GM12891 (cell line): ENCODE data around the gene PACSIN2.

Source experiments
- DNase-seq: peaks from one replicate; pipeline ENCODE4 v3.0.0; 2011; ENCODE audit warnings: low spot score; ENCODE audit not compliant: insufficient read length
- FAIRE-seq: peaks from 2 replicates; lab custom pipeline; 2011; peaks lifted over from hg19 to GRCh38; lab: Jason Lieb, UNC
- PAX5 ChIP-seq: IDR thresholded peaks from 2 replicates; pipeline ENCODE4 v1.6.1; 2011; ENCODE audit warnings: low read length, moderate library complexity, mild to moderate bottlenecking; ENCODE audit not compliant: insufficient read depth, severe bottlenecking
- POLR2A ChIP-seq: IDR thresholded peaks from 2 replicates; pipeline ENCODE4 v1.6.1; 2011; ENCODE audit warnings: low read depth, low read length, control low read depth
- POLR2AphosphoS5 ChIP-seq: IDR thresholded peaks from 2 replicates; pipeline ENCODE4 v1.6.1; 2011; ENCODE audit warnings: low read depth, low read length, control low read depth
- POU2F2 ChIP-seq: IDR thresholded peaks from 2 replicates; pipeline ENCODE4 v1.6.1; 2011; ENCODE audit warnings: low read depth, mild to moderate bottlenecking, control low read depth, low read length, moderate library complexity
- SPI1 ChIP-seq: IDR thresholded peaks from 2 replicates; pipeline ENCODE4 v1.6.1; 2011; ENCODE audit warnings: low read depth, low read length, control low read depth
- TAF1 ChIP-seq: IDR thresholded peaks from 2 replicates; pipeline ENCODE4 v1.6.1; 2011; ENCODE audit warnings: low read depth, low read length, control low read depth

Gene PACSIN2

GRCh38 chr22:42841444-42841843 is 173.5 kb downstream of the PACSIN2 start:
- FAIRE-seq: no peak
- TF ChIP-seq TAF1 (no peak), POLR2AphosphoS5 (no peak), SPI1 (no peak), PAX5 (no peak), POU2F2 (no peak), POLR2A (no peak)
- no peak for DNase-seq

GRCh38 chr22:42837556-42837955 is 177.4 kb downstream of the PACSIN2 start:
- DNase-seq (no peak), FAIRE-seq (no peak)
- TF ChIP-seq TAF1 (no peak), POLR2A (no peak), PAX5 (no peak), POLR2AphosphoS5 (no peak), POU2F2 (no peak), SPI1 (no peak)

- FAIRE-seq (no peak), DNase-seq (no peak)
- TF ChIP-seq PAX5 (no peak), POU2F2 (no peak), POLR2AphosphoS5 (no peak), SPI1 (no peak), POLR2A (no peak), TAF1 (no peak)
Measured at GRCh38 chr22:42836026-42836425, 178.9 kb downstream of the PACSIN2 start.

GRCh38 chr22:42834177-42834949 is 180.6 kb downstream of the PACSIN2 start:
- no peak for TF ChIP-seq TAF1
- TF ChIP-seq SPI1: peak; percentile 55
- no peak for DNase-seq
- FAIRE-seq: peak; percentile 89

- FAIRE-seq: peak; percentile 52
- peak; percentile 57; the same call in 1 of the 2 replicates for TF ChIP-seq SPI1
- no peak for TF ChIP-seq POLR2A
- no peak for TF ChIP-seq PAX5
- no peak for DNase-seq
Measured at GRCh38 chr22:42833104-42833503, 181.8 kb downstream of the PACSIN2 start.

- FAIRE-seq: peak; percentile 13
- TF ChIP-seq SPI1: no peak
- TF ChIP-seq POLR2A: no peak
- no peak for TF ChIP-seq TAF1
- TF ChIP-seq POU2F2: no peak
- TF ChIP-seq PAX5: no peak
- no peak for TF ChIP-seq POLR2AphosphoS5
- DNase-seq: no peak
Measured at GRCh38 chr22:42831712-42832111, 183.2 kb downstream of the PACSIN2 start.

- DNase-seq: no peak
- TF ChIP-seq POLR2A (no peak), PAX5 (no peak), TAF1 (no peak), SPI1 (no peak)
- no peak for FAIRE-seq
Measured at GRCh38 chr22:42830161-42830560, 184.8 kb downstream of the PACSIN2 start.

GRCh38 chr22:42829302-42829701 is 185.6 kb downstream of the PACSIN2 start:
- TF ChIP-seq PAX5: no peak
- no peak for TF ChIP-seq TAF1
- TF ChIP-seq SPI1: no peak
- TF ChIP-seq POLR2AphosphoS5: no peak
- FAIRE-seq: peak; percentile 51
- no peak for DNase-seq

GRCh38 chr22:42825796-42826195 is 189.2 kb downstream of the PACSIN2 start:
- TF ChIP-seq TAF1 (no peak), POLR2A (no peak), PAX5 (no peak), SPI1 (no peak), POLR2AphosphoS5 (no peak), POU2F2 (no peak)
- DNase-seq (no peak), FAIRE-seq (no peak)

GRCh38 chr22:42821386-42821785 is 193.6 kb downstream of the PACSIN2 start:
- FAIRE-seq (no peak), DNase-seq (no peak)
- no peak for TF ChIP-seq TAF1
- TF ChIP-seq PAX5: no peak
- TF ChIP-seq POU2F2: no peak
- TF ChIP-seq POLR2A: no peak
- no peak for TF ChIP-seq POLR2AphosphoS5
- no peak for TF ChIP-seq SPI1
